CD4-positive, alpha-beta T cell (primary cell): ENCODE data around the gene BCL3. TPM values are rescaled to one million over a fixed set of nuclear protein-coding genes. Genes with fewer than 3 reads are reported as not detected.
"Not testable (repeated sequence)": the region's sequence is repeated elsewhere in the genome, so short reads cannot be mapped to it uniquely, and the experiment has no call there.

ENCODE experiments used
- ATAC-seq: fragments of 200-7000 bp; cut with Tn5 transposase; one replicate; pipeline ENCODE4 v1.10.0; 2022; ENCODE audit warnings: mild to moderate bottlenecking; ENCODE audit not compliant: poor library complexity
- CTCF ChIA-PET: fragments of 350-600 bp; sonication (Branson Sonifier 250); formaldehyde crosslinking; loops from one replicate; lab custom pipeline; 2021; ENCODE audit warnings: antibody characterized with exemption, inconsistent platforms; lab: Charles Lee
- POLR2A ChIA-PET: fragments of 350-600 bp; sonication (Branson Sonifier 250); formaldehyde crosslinking; loops from one replicate; lab custom pipeline; 2021; ENCODE audit warnings: antibody characterized with exemption, inconsistent platforms; lab: Charles Lee
- DNase-seq, 14 experiments: peaks; one replicate each; pipeline ENCODE4 v3.0.0-alpha.2; 2013 to 2020; ENCODE audit warnings: mixed read lengths in 2 of 14
- H3K27ac ChIP-seq, 2 donors: one replicate each; pipeline versions ENCODE4 v1.5.1 to v1.7.0; 2013; ENCODE audit warnings: low read length in 2 of 2, low read depth in 1 of 2, mild to moderate bottlenecking in 1 of 2
- H3K27me3 ChIP-seq, 2 experiments: 1 replicate in 1 of 2; 2 replicates in 1 of 2; pipeline versions ENCODE4 v1.6.1 to v1.7.0; 2013; ENCODE audit warnings: low read length in 2 of 2, control low read depth in 1 of 2, mild to moderate bottlenecking in 1 of 2, moderate library complexity in 1 of 2; ENCODE audit not compliant: insufficient read depth in 2 of 2, control insufficient read depth in 1 of 2
- H3K36me3 ChIP-seq: one replicate; pipeline ENCODE4 v1.6.1; 2013; ENCODE audit warnings: low read length, control low read depth; ENCODE audit not compliant: insufficient read depth
- H3K4me1 ChIP-seq: one replicate; pipeline ENCODE4 v1.6.1; 2013; ENCODE audit warnings: low read length, control low read depth; ENCODE audit not compliant: insufficient read depth
- H3K4me3 ChIP-seq: one replicate; pipeline ENCODE4 v1.5.1; 2013; ENCODE audit warnings: mild to moderate bottlenecking, low read length, moderate library complexity
- H3K9me3 ChIP-seq, 2 experiments: 1 replicate in 1 of 2; 2 replicates in 1 of 2; pipeline versions ENCODE4 v1.6.1 to v1.7.0; 2013; ENCODE audit warnings: low read length in 2 of 2, mild to moderate bottlenecking in 2 of 2, control low read depth in 1 of 2, moderate library complexity in 1 of 2; ENCODE audit not compliant: control insufficient read depth in 1 of 2, insufficient read depth in 1 of 2
- H3K27ac Mint-ChIP-seq: one replicate; pipeline ENCODE4 v1.8.0; 2020; ENCODE audit warnings: mixed read lengths
- H3K27me3 Mint-ChIP-seq: one replicate; pipeline ENCODE4 v1.8.0; 2021; ENCODE audit warnings: mixed read lengths
- H3K36me3 Mint-ChIP-seq: one replicate; pipeline ENCODE4 v1.8.0; 2021; ENCODE audit warnings: low read depth, mixed read lengths
- H3K4me1 Mint-ChIP-seq: one replicate; pipeline ENCODE4 v1.8.0; 2021; ENCODE audit warnings: low read depth, mixed read lengths
- H3K4me3 Mint-ChIP-seq: one replicate; pipeline ENCODE4 v1.8.0; 2020; ENCODE audit warnings: mild to moderate bottlenecking, mixed read lengths
- H3K9me3 Mint-ChIP-seq: one replicate; pipeline ENCODE4 v1.8.0; 2020; ENCODE audit warnings: mixed read lengths
- intact Hi-C, 2 experiments: fragments of 100-400 bp; cut with DNase I in 1 of 2; cut with micrococcal nuclease in 1 of 2; formaldehyde crosslinking; loops; one replicate each; pipeline versions ENCODE4 v1.15.1 to v1.9.0; 2023 to 2025; cut with DNase I, micrococcal nuclease
- total RNA-seq, 174 experiments: library from RNA in 2 of 174; stranded (reverse) in 2 of 174; gene quantifications; one replicate each; pipeline ENCODE4 v1.2.3 and lab custom pipeline; 2021 to 2026
- TF ChIP-seq, protein P1 (sequence below): fragments of 200-600 bp; IDR thresholded peaks from one replicate; pipeline ENCODE4 v1.8.0; 2022; ENCODE audit warnings: antibody characterized with exemption, mild to moderate bottlenecking

BCL3 gene
- total RNA-seq, 2 experiments from 2014 or later = 90.9 to 97.1 TPM

DNA sequence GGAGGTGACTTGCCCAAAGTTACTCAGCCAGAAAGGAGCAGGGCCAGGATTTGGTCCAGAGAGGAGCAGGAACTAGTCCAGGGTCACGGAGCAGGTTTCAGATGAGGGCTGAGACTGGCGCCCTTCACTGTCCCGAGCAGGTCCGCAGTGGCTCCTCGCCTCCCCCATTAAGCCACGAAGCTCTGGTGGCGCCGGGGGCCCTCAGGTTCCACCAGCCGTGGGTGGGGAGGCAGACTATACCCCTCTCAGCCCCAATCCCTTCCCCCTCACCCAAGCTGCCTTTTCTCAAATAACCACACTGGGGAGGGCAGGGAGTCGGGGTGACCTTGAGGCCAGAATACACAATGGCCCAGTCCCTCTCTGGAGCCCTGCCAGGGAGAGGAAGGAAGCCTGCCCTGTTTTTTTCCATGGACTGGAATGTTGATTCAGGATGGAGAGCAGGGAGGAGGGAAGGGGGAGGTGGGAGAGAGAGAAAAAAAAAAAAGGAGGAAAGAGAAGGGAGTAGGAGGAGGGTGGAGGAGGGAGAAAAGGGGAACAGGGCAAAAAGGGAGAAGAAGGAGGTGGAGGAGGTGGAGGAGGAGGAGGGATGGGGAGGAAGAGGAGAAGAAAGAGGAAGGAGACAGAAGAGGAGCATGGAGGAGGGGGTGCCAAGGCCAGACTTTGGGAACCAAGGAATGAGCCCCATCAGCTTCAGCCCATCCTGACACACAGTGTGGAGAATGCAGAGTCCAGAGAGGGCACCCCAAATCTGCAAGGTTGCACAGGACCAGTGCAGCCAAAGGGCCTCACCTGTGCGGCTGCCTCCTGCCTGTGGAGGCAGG is 29.9 kb upstream of the BCL3 start:
- H3K27me3 Mint-ChIP-seq = no peaks in the 10 kb centered on the region
- TF ChIP-seq, protein P1, sequence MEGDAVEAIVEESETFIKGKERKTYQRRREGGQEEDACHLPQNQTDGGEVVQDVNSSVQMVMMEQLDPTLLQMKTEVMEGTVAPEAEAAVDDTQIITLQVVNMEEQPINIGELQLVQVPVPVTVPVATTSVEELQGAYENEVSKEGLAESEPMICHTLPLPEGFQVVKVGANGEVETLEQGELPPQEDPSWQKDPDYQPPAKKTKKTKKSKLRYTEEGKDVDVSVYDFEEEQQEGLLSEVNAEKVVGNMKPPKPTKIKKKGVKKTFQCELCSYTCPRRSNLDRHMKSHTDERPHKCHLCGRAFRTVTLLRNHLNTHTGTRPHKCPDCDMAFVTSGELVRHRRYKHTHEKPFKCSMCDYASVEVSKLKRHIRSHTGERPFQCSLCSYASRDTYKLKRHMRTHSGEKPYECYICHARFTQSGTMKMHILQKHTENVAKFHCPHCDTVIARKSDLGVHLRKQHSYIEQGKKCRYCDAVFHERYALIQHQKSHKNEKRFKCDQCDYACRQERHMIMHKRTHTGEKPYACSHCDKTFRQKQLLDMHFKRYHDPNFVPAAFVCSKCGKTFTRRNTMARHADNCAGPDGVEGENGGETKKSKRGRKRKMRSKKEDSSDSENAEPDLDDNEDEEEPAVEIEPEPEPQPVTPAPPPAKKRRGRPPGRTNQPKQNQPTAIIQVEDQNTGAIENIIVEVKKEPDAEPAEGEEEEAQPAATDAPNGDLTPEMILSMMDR = no peak
- peaks cover 6% of the 10 kb centered on the region for H3K9me3 Mint-ChIP-seq
- H3K36me3 Mint-ChIP-seq = no peaks in the 10 kb centered on the region
- no peaks in the 10 kb centered on the region for H3K36me3 ChIP-seq
- intact Hi-C loops = no loop called here
- ChIA-PET CTCF (interaction anchor here (1.7 kb wide), 1 partner anchor 52 kb away, joined by 6 read pairs; no protein-coding TSS in a partner anchor), POLR2A (no interaction called here)
- peaks cover 2% of the 10 kb centered on the region for H3K4me1 Mint-ChIP-seq
- peaks cover 8 to 12% of the 10 kb centered on the region in 2 experiments for H3K9me3 ChIP-seq
- H3K4me1 ChIP-seq = peaks cover 9% of the 10 kb centered on the region
- H3K27ac ChIP-seq = no peak overlapping the region
- H3K27me3 ChIP-seq = peaks cover 0 to 3% of the 10 kb centered on the region in 2 experiments
- no peak overlapping the region for H3K4me3 ChIP-seq
- H3K27ac Mint-ChIP-seq = no peak overlapping the region
- ATAC-seq (no peak), DNase-seq (no peak)
- H3K4me3 Mint-ChIP-seq = no peak overlapping the region

- H3K27me3 ChIP-seq = peaks cover 0 to 3% of the 10 kb centered on the region in 2 experiments
- Mint-ChIP-seq H3K27me3 (no peaks in the 10 kb centered on the region), H3K27ac (no peak overlapping the region), H3K4me1 (peaks cover 9% of the 10 kb centered on the region), H3K36me3 (no peaks in the 10 kb centered on the region), H3K9me3 (peaks cover 6% of the 10 kb centered on the region), H3K4me3 (no peak overlapping the region)
- TF ChIP-seq, protein P1 = no peak
- no peaks in the 10 kb centered on the region for H3K36me3 ChIP-seq
- H3K4me3 ChIP-seq = no peak overlapping the region
- ATAC-seq (no peak), DNase-seq (no peak)
- intact Hi-C loops = no loop called here
- peaks cover 15% of the 10 kb centered on the region for H3K4me1 ChIP-seq
- no peak overlapping the region for H3K27ac ChIP-seq
- CTCF ChIA-PET = interaction anchor here (10.4 kb wide), 1 partner anchor 51 kb away, joined by 325 read pairs; no protein-coding TSS in a partner anchor
- POLR2A ChIA-PET = interaction anchor here (1.0 kb wide), 1 partner anchor 52 kb away, joined by 4 read pairs; no protein-coding TSS in a partner anchor
- peaks cover 8 to 12% of the 10 kb centered on the region in 2 experiments for H3K9me3 ChIP-seq
These were observed 29.2 kb upstream of the BCL3 start for GRCh38 chr19:44719262-44719701.

DNA sequence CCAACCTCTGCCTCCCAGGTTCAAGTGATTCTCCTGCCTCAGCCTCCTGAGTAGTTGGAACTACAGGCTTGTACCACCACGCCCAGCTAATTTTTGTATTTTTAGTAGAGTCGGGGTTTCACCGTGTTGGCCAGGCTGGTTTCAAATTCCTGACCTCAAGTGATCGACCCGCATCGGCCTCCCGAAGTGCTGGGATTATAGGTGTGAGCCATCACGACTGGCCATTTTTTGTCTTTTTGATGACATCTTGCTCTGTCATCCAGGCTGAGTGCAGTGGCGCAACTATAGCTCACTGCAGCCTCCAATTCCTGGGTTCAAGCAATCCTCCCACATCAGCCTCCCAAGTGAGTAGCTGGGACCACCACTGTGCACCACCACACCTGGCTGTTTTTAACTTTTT is 28.1 kb upstream of the BCL3 start:
- ChIA-PET POLR2A (interaction anchor here (1.0 kb wide), 1 partner anchor 50 kb away, joined by 4 read pairs; no protein-coding TSS in a partner anchor), CTCF (interaction anchor here (10.4 kb wide), 1 partner anchor 50 kb away, joined by 325 read pairs; no protein-coding TSS in a partner anchor)
- H3K36me3 Mint-ChIP-seq, ATAC-seq, H3K27me3 Mint-ChIP-seq, H3K9me3 Mint-ChIP-seq, DNase-seq, H3K36me3 ChIP-seq, H3K9me3 ChIP-seq, H3K27ac ChIP-seq, H3K27me3 ChIP-seq, H3K4me3 Mint-ChIP-seq, H3K27ac Mint-ChIP-seq, H3K4me3 ChIP-seq: not testable (repeated sequence)
- intact Hi-C loops = loop anchor here in 1 of 2 experiments (5.0 kb wide), 1 partner anchor 127 kb away; the partner anchor contains the start of gene NECTIN2
- peaks cover 14% of the 10 kb centered on the region for H3K4me1 Mint-ChIP-seq
- H3K4me1 ChIP-seq = peaks cover 20% of the 10 kb centered on the region
